ENCODE data around the gene TIMM10B. TPM values are rescaled to one million over a fixed set of nuclear protein-coding genes. Genes with fewer than 3 reads are reported as not detected.

The TIMM10B gene
- total RNA-seq, 4 donors from 2014 or later = 41.1 to 45.1 (median 42.7) TPM

- WGBS = 85% methylated on average over 3 of the region's 3 CpGs
- H3K27ac ChIP-seq (replicated peaks in 1 of 4) = no peak overlapping the region
- intact Hi-C loops (cut with DNase I) = loop anchor here (2.0 kb wide), 1 partner anchor 67 kb away; no protein-coding TSS in a partner anchor
Observed at GRCh38 chr11:6437993-6438392, 43.3 kb upstream of the TIMM10B start.

GRCh38 chr11:6438979-6439571 lies 42.2 kb upstream of the TIMM10B start:
- no peaks in the 10 kb centered on the region for H3K4me1 ChIP-seq
- DNase-seq (ENCODE audit: extremely low spot score) = no peak
- no peak overlapping the region for H3K4me3 ChIP-seq
- H3K27me3 ChIP-seq = no peaks in the 10 kb centered on the region
- WGBS = 0% methylated on average over 1 of the region's 1 CpG
- H3K36me3 ChIP-seq = no peaks in the 10 kb centered on the region
- no peak overlapping the region for H3K27ac ChIP-seq (replicated peaks in 1 of 4)
- TF ChIP-seq, protein P1, sequence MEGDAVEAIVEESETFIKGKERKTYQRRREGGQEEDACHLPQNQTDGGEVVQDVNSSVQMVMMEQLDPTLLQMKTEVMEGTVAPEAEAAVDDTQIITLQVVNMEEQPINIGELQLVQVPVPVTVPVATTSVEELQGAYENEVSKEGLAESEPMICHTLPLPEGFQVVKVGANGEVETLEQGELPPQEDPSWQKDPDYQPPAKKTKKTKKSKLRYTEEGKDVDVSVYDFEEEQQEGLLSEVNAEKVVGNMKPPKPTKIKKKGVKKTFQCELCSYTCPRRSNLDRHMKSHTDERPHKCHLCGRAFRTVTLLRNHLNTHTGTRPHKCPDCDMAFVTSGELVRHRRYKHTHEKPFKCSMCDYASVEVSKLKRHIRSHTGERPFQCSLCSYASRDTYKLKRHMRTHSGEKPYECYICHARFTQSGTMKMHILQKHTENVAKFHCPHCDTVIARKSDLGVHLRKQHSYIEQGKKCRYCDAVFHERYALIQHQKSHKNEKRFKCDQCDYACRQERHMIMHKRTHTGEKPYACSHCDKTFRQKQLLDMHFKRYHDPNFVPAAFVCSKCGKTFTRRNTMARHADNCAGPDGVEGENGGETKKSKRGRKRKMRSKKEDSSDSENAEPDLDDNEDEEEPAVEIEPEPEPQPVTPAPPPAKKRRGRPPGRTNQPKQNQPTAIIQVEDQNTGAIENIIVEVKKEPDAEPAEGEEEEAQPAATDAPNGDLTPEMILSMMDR (IDR thresholded peaks at IDR 0.05) = peak; percentile 44 to 64 (median 56)
- TF ChIP-seq POLR2AphosphoS5 (IDR thresholded peaks at IDR 0.05) = peak in 1 of 2 donors; percentile 20
- no peak for TF ChIP-seq POLR2A (IDR thresholded peaks at IDR 0.05; ENCODE audit: low read depth)
- intact Hi-C loops (cut with DNase I) = loop anchor here (2.0 kb wide), 1 partner anchor 66 kb away; no protein-coding TSS in a partner anchor
- H3K9me3 ChIP-seq = no peaks in the 10 kb centered on the region

More at GRCh38 chr11:6437993-6438392, 43.3 kb upstream of the TIMM10B start:
- TF ChIP-seq POLR2AphosphoS5 (IDR thresholded peaks at IDR 0.05) = no peak
- TF ChIP-seq, protein P1 (IDR thresholded peaks at IDR 0.05) = no peak
- Histone ChIP-seq H3K36me3 (no peaks in the 10 kb centered on the region), H3K27me3 (no peaks in the 10 kb centered on the region), H3K4me3 (no peak overlapping the region), H3K9me3 (no peaks in the 10 kb centered on the region), H3K4me1 (no peaks in the 10 kb centered on the region)
- DNase-seq (ENCODE audit: extremely low spot score) = no peak

- no peaks in the 10 kb centered on the region for H3K4me1 ChIP-seq
- no peaks in the 10 kb centered on the region for H3K36me3 ChIP-seq
- H3K4me3 ChIP-seq = no peak within 1 kb of the TSS
- no peaks in the 10 kb centered on the region for H3K9me3 ChIP-seq
- WGBS = 66% methylated on average over 3 of the region's 3 CpGs
- no peaks in the 10 kb centered on the region for H3K27me3 ChIP-seq
- no peak within 1 kb of the TSS for H3K27ac ChIP-seq (replicated peaks in 1 of 4)
- no peak for TF ChIP-seq POLR2AphosphoS5 (IDR thresholded peaks at IDR 0.05)
- no peak for TF ChIP-seq EP300 (IDR thresholded peaks at IDR 0.05)
- no peak for TF ChIP-seq POLR2A (IDR thresholded peaks at IDR 0.05; ENCODE audit: low read depth)
- TF ChIP-seq, protein P1 (IDR thresholded peaks at IDR 0.05) = no peak
- DNase-seq (ENCODE audit: extremely low spot score) = no peak
- intact Hi-C loops (cut with DNase I) = no loop called here
Observed at GRCh38 chr11:6440906-6441358, 40.4 kb upstream of the TIMM10B start, which contains the start of gene HPX. HPX (minus strand) TSS chr11:6440987; CDS start chr11:6440963, 24 bp downstream.

GRCh38 chr11:6442441-6442840 lies 38.9 kb upstream of the TIMM10B start:
- TF ChIP-seq, protein P1 (IDR thresholded peaks at IDR 0.05) = no peak
- TF ChIP-seq POLR2A (IDR thresholded peaks at IDR 0.05; ENCODE audit: low read depth) = no peak
- no peak for TF ChIP-seq EP300 (IDR thresholded peaks at IDR 0.05)
- TF ChIP-seq POLR2AphosphoS5 (IDR thresholded peaks at IDR 0.05) = no peak
- no peak for DNase-seq (ENCODE audit: extremely low spot score)
- Histone ChIP-seq H3K4me1 (no peaks in the 10 kb centered on the region), H3K36me3 (no peaks in the 10 kb centered on the region), H3K27me3 (no peaks in the 10 kb centered on the region), H3K9me3 (no peaks in the 10 kb centered on the region), H3K27ac (replicated peaks in 1 of 4) (no peak overlapping the region), H3K4me3 (no peak overlapping the region)
- 100% methylated on average over 4 of the region's 4 CpGs for WGBS
- intact Hi-C loops (cut with DNase I) = no loop called here
